ENCODE data around the gene MBP. TPM values are rescaled to one million over a fixed set of nuclear protein-coding genes. Genes with fewer than 3 reads are reported as not detected.

Gene MBP
- total and polyA plus RNA-seq, 2 of the 4 experiments (the other 2 are of a cell fraction), result 0.72 to 0.90 TPM

GRCh38 chr18:77032181-77032701 lies 100.3 kb downstream of the MBP start:
- Histone ChIP-seq H2BK120ac (ENCODE audit: low read depth, low read length) (no peak overlapping the region), H3K14ac (replicated peaks; ENCODE audit: low read depth, low read length) (no peak overlapping the region), H3K9me3 (ENCODE audit: control insufficient read depth, insufficient read depth, low read length) (no peaks in the 10 kb centered on the region), H3K18ac (ENCODE audit: low read depth, low read length) (no peak overlapping the region), H4K91ac (ENCODE audit: insufficient read depth, low read depth, low read length) (no peak overlapping the region), H3K9ac (ENCODE audit: low read depth, low read length) (no peak overlapping the region), H2BK20ac (ENCODE audit: low read depth, low read length) (no peak overlapping the region), H3K27ac (ENCODE audit: insufficient read depth, low read length) (no peak overlapping the region), H2AK5ac (ENCODE audit: low read depth, low read length) (no peak overlapping the region), H3K4me3 (ENCODE audit: insufficient read depth, low read depth, low read length) (no peak overlapping the region), H3K79me1 (ENCODE audit: low read depth in 1 of 2, low read length in 2 of 2) (no peaks in the 10 kb centered on the region), H4K8ac (ENCODE audit: low read depth in 2 of 2, low read length in 2 of 2) (no peak overlapping the region), H3K56ac (ENCODE audit: extremely low read depth, insufficient read depth, low read length) (no peak overlapping the region), H4K20me1 (ENCODE audit: insufficient read depth, low read length) (no peaks in the 10 kb centered on the region), H3K9me1 (ENCODE audit: insufficient read depth, low read length) (no peaks in the 10 kb centered on the region), H2BK15ac (ENCODE audit: low read depth, low read length) (no peak overlapping the region), H3K23ac (ENCODE audit: low read depth, low read length) (no peak overlapping the region), H4K5ac (ENCODE audit: low read depth, low read length) (no peak overlapping the region), H3K4ac (ENCODE audit: low read depth, low read length) (no peak overlapping the region), H2BK5ac (ENCODE audit: low read depth, low read length, poor library complexity, severe bottlenecking) (no peak overlapping the region), H3K4me2 (ENCODE audit: low read depth, low read length) (no peak overlapping the region), H3K4me1 (ENCODE audit: control insufficient read depth, insufficient read depth, low read length) (peaks cover 3% of the 10 kb centered on the region; the same call in 1 of the 2 replicates), H3K27me3 (ENCODE audit: control insufficient read depth, insufficient read depth, low read length) (peaks cover 1% of the 10 kb centered on the region; the same call in 1 of the 2 replicates), H2AK9ac (replicated peaks; ENCODE audit: low read depth, low read length, poor library complexity) (no peak overlapping the region), H3K36me3 (ENCODE audit: control insufficient read depth, insufficient read depth, low read length) (no peaks in the 10 kb centered on the region), H2AFZ (replicated peaks; ENCODE audit: low read length, poor library complexity) (no peak overlapping the region)
- BruUV-seq (replicated peaks), result no TSS peak
- DNase-seq, result no peak
- dilution Hi-C loops (cut with HindIII; ENCODE audit: low sequenced_read_pairs, unreplicated experiment) (no loop called here), in situ Hi-C loops (cut with MboI; ENCODE audit: low sequenced_read_pairs) (no loop called here), intact Hi-C loops (cut with micrococcal nuclease) (no loop called here)
- no peak for ATAC-seq (ENCODE audit: low read depth)
- TF ChIP-seq RCOR1 (IDR thresholded peaks at IDR 0.05; ENCODE audit: insufficient replicate concordance, low read length), result no peak
- no peak for TF ChIP-seq MAFK (IDR thresholded peaks at IDR 0.05; ENCODE audit: low read depth, low read length)
- no peak for TF ChIP-seq RAD21 (IDR thresholded peaks at IDR 0.05; ENCODE audit: low read length)
- TF ChIP-seq POLR2A (IDR thresholded peaks at IDR 0.05; ENCODE audit: low read depth, low read length), result no peak
- no peak for TF ChIP-seq CHD1 (IDR thresholded peaks at IDR 0.05; ENCODE audit: low read depth, low read length)
- no peak for TF ChIP-seq SMC3 (IDR thresholded peaks at IDR 0.05; ENCODE audit: low read depth, low read length)
- no peak for TF ChIP-seq MAZ (IDR thresholded peaks at IDR 0.05; ENCODE audit: borderline replicate concordance, low read depth, low read length)
- TF ChIP-seq RFX5 (IDR thresholded peaks at IDR 0.05; ENCODE audit: low read depth, low read length), result no peak
- TF ChIP-seq USF2 (IDR thresholded peaks at IDR 0.05; ENCODE audit: low read depth, low read length), result no peak
- TF ChIP-seq CTCF (conservative IDR thresholded peaks at IDR 0.05; ENCODE audit: low read depth, low read length), result no peak
- TF ChIP-seq BHLHE40 (IDR thresholded peaks at IDR 0.05; ENCODE audit: low read depth, low read length), result no peak
- no peak for TF ChIP-seq FOS (IDR thresholded peaks at IDR 0.05; ENCODE audit: low read depth, low read length)
- TF ChIP-seq CEBPB (IDR thresholded peaks at IDR 0.05; ENCODE audit: low read depth, low read length), result no peak
- TF ChIP-seq ELK1 (IDR thresholded peaks at IDR 0.05; ENCODE audit: borderline replicate concordance, low read depth, low read length), result no peak
- ChIA-PET POLR2A (ENCODE audit: unreplicated experiment) (no interaction called here), CTCF (interaction anchor here (1.5 kb wide), 2 partner anchors 10 to 23 kb away, joined by 4 to 5 read pairs; no protein-coding TSS in a partner anchor)
- 80% methylated on average over 2 of the region's 19 CpGs; no CpG with 5 or more reads in 1 of the 2 experiments for WGBS, 2 experiments (ENCODE audit: extremely low coverage in 2 of 2, insufficient read length in 1 of 2)

Data from IMR-90 (cell line).